NCI-H1930 (cell line): Measurements from ENCODE around the gene SMOC1.

Experiments
- DNase-seq, 2 experiments: peaks; one replicate each; lab custom pipeline; 2025; lab: John Stamatoyannopoulos, UW

SMOC1 gene

GRCh38 chr14:69980457-69981425 lies 101.5 kb downstream of the SMOC1 start:
- no peak for DNase-seq

- no peak for DNase-seq
Measured at GRCh38 chr14:69982220-69982839, 103.1 kb downstream of the SMOC1 start.

GRCh38 chr14:69982886-69983285 lies 103.7 kb downstream of the SMOC1 start:
- DNase-seq, result no peak

- DNase-seq, result no peak
Measured at GRCh38 chr14:69983317-69983716, 104.1 kb downstream of the SMOC1 start.

- no peak for DNase-seq
Measured at GRCh38 chr14:69985463-69985862, 106.2 kb downstream of the SMOC1 start.

- DNase-seq, result no peak
Measured at GRCh38 chr14:69986336-69986735, 107.1 kb downstream of the SMOC1 start.

- DNase-seq, result no peak
Measured at GRCh38 chr14:69987406-69988121, 108.3 kb downstream of the SMOC1 start.

GRCh38 chr14:69988979-69989378 lies 109.8 kb downstream of the SMOC1 start:
- no peak for DNase-seq

GRCh38 chr14:69989622-69990021 lies 110.4 kb downstream of the SMOC1 start:
- DNase-seq, result no peak

- no peak for DNase-seq
Measured at GRCh38 chr14:69990323-69990722, 111.1 kb downstream of the SMOC1 start.

- no peak for DNase-seq
Measured at GRCh38 chr14:69991422-69991821, 112.2 kb downstream of the SMOC1 start.

GRCh38 chr14:69992564-69992963 lies 113.3 kb downstream of the SMOC1 start:
- no peak for DNase-seq

- DNase-seq, result no peak
Measured at GRCh38 chr14:69993326-69993725, 114.1 kb downstream of the SMOC1 start.

GRCh38 chr14:69994002-69994401 lies 114.8 kb downstream of the SMOC1 start:
- no peak for DNase-seq

- DNase-seq, result no peak
Measured at GRCh38 chr14:69996216-69996615, 117.0 kb downstream of the SMOC1 start.

- DNase-seq, result no peak
Measured at GRCh38 chr14:69997849-69998248, 118.6 kb downstream of the SMOC1 start.

- peak in 1 of 2 experiments; percentile 10 for DNase-seq
Measured at GRCh38 chr14:69999261-69999674, 120.1 kb downstream of the SMOC1 start.

GRCh38 chr14:70000601-70001000 lies 121.4 kb downstream of the SMOC1 start:
- DNase-seq, result no peak

- no peak for DNase-seq
Measured at GRCh38 chr14:70002589-70003346, 123.6 kb downstream of the SMOC1 start.

GRCh38 chr14:70004791-70005190 lies 125.6 kb downstream of the SMOC1 start:
- no peak for DNase-seq

- DNase-seq, result no peak
Measured at GRCh38 chr14:70005281-70005805, 126.1 kb downstream of the SMOC1 start.

GRCh38 chr14:70006699-70007098 lies 127.5 kb downstream of the SMOC1 start:
- DNase-seq, result no peak
